Activated naive CD4-positive, alpha-beta T cell treated with anti-CD3 and anti-CD28 coated beads for 36 hours (primary cell): ENCODE data around the gene MDC1. TPM values are rescaled to one million over a fixed set of nuclear protein-coding genes. Genes with fewer than 3 reads are reported as not detected.
"Not testable (repeated sequence)": the region's sequence is repeated elsewhere in the genome, so short reads cannot be mapped to it uniquely, and the experiment has no call there.

Experiments used
- CTCF ChIA-PET: fragments of 350-600 bp; sonication (Branson Sonifier 250); formaldehyde crosslinking; loops from one replicate; lab custom pipeline; 2021; ENCODE audit warnings: antibody characterized with exemption; lab: Charles Lee
- DNase-seq: peaks from one replicate; pipeline ENCODE4 v3.0.0-alpha.2; 2020
- H3K27ac Mint-ChIP-seq: one replicate; pipeline ENCODE4 v1.8.0; 2021; ENCODE audit warnings: mild to moderate bottlenecking, mixed read lengths
- H3K27me3 Mint-ChIP-seq: one replicate; pipeline ENCODE4 v1.8.0; 2021; ENCODE audit warnings: low read depth, mixed read lengths
- H3K36me3 Mint-ChIP-seq: one replicate; pipeline ENCODE4 v1.8.0; 2021; ENCODE audit warnings: low read depth, mixed read lengths
- H3K4me1 Mint-ChIP-seq: one replicate; pipeline ENCODE4 v1.8.0; 2021; ENCODE audit warnings: low read depth, mixed read lengths
- H3K4me3 Mint-ChIP-seq: one replicate; pipeline ENCODE4 v1.8.0; 2021; ENCODE audit warnings: mild to moderate bottlenecking, moderate library complexity, mixed read lengths
- H3K9me3 Mint-ChIP-seq: one replicate; pipeline ENCODE4 v1.8.0; 2021; ENCODE audit warnings: mixed read lengths
- intact Hi-C: fragments of 100-400 bp; cut with micrococcal nuclease; formaldehyde crosslinking; loops from one replicate; pipeline ENCODE4 v1.15.1; 2023
- total RNA-seq, 2 experiments: library from RNA; stranded (reverse); gene quantifications; one replicate each; pipeline ENCODE4 v1.2.3, GENCODE V29; 2021

MDC1 gene
- total RNA-seq, 2 experiments from 2014 or later: 84.1 to 84.8 TPM

DNA sequence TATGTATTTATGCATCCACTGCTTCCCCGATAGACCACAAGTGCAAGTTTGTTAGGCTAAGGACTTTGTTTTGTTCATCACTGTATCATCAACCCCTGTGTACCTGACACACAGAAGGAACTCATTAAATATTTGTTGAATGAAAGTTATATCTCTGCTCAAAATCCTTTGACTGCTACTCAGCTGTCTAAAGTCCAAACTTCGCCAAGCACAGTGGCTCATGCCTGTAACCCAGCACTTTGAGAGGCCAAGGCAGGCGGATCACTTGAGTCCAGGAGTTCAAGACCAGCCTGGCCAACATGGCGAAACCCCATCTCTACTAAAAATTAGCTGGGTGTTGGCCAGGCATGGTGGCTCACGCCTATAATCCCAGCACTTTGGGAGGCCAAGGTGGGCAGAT lies 59.2 kb downstream of the MDC1 start:
- H3K4me3 Mint-ChIP-seq, H3K27me3 Mint-ChIP-seq, H3K4me1 Mint-ChIP-seq, H3K27ac Mint-ChIP-seq, H3K9me3 Mint-ChIP-seq, intact Hi-C loops, DNase-seq: not testable (repeated sequence)
- peaks cover 34% of the 10 kb centered on the region for H3K36me3 Mint-ChIP-seq
- CTCF ChIA-PET: interaction anchor here (1.1 kb wide), 1 partner anchor 116 kb away, joined by 3 read pairs; no protein-coding TSS in a partner anchor

GRCh38 chr6:30657454-30657853 lies 59.6 kb downstream of the MDC1 start:
- Mint-ChIP-seq H3K27ac (no peak overlapping the region), H3K9me3 (no peaks in the 10 kb centered on the region), H3K36me3 (peaks cover 31% of the 10 kb centered on the region), H3K27me3 (no peaks in the 10 kb centered on the region), H3K4me3 (no peak overlapping the region), H3K4me1 (no peaks in the 10 kb centered on the region)
- no peak for DNase-seq
- intact Hi-C loops: no loop called here
- CTCF ChIA-PET: no interaction called here

GRCh38 chr6:30656513-30656912 lies 60.6 kb downstream of the MDC1 start:
- no peaks in the 10 kb centered on the region for H3K4me1 Mint-ChIP-seq
- DNase-seq: no peak
- no peak overlapping the region for H3K4me3 Mint-ChIP-seq
- intact Hi-C loops: no loop called here
- CTCF ChIA-PET: no interaction called here
- no peaks in the 10 kb centered on the region for H3K27me3 Mint-ChIP-seq
- no peak overlapping the region for H3K27ac Mint-ChIP-seq
- H3K36me3 Mint-ChIP-seq: peaks cover 21% of the 10 kb centered on the region
- no peaks in the 10 kb centered on the region for H3K9me3 Mint-ChIP-seq

DNA sequence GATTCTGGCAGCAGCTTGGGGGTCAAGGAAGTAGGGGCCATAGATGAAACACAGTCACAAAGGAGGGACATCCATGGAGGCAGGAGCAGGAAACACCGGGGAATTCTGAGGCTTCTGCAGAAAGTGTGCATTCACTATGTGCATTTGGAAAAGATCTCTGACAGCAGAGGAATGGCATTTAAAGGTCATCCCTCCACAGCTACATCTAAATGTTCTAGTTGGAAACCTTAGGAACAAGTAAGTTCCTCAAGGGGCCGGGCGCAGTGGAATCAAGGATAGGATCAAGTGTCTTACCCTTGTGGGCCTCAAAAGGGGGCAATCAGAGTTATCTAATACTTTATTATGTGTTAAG lies 61.4 kb downstream of the MDC1 start:
- intact Hi-C loops: no loop called here
- Mint-ChIP-seq H3K36me3 (peaks cover 23% of the 10 kb centered on the region), H3K27ac (no peak overlapping the region), H3K27me3 (no peaks in the 10 kb centered on the region), H3K4me3 (no peak overlapping the region), H3K9me3 (no peaks in the 10 kb centered on the region), H3K4me1 (no peaks in the 10 kb centered on the region)
- CTCF ChIA-PET: no interaction called here
- no peak for DNase-seq

DNA sequence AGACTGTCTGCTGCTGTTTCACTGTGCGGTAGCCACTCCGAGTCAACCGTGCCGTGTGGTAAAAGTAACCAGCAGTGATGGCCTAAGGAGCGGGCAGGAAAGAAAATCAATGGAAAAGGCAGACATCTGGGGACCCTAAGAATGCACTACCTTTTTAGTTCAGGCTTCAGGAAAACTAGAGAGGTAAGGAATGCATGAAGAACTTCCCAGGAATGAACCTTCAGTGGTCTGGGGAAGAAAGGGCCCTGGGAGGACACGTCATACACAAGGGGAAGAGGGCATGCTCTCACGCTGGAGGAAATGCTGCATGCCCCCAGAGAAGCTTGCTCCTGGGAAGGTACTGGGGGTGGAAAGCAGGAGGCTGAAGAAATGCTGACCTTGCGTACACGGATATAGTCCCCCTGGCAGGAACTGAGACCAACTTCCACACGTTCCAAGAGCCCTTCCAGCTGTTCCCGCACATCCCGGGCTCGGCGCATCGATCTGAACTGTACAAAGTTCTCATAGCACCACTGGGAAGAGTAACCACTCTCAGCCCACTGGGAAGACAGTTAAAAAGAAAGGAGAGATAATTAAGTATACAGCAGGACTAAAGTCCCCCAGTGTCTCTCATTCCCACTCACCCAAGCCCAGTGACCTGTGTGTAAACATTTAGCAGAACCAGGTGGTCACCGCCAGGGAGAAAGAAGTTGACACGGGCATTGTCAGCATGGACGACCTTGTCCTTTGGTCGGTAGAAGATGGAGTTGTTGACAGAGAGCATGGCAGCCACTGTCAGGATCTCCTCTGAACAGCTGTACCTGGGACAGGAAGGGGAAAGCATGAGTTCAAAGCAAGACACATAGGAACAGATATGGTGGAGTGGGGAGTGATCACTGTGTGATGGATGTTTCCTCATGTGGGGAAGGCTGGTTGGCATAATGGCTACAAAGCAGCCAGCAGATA lies 62.0 kb downstream of the MDC1 start:
- CTCF ChIA-PET: no interaction called here
- no peak for DNase-seq
- no peaks in the 10 kb centered on the region for H3K4me1 Mint-ChIP-seq
- intact Hi-C loops: no loop called here
- peaks cover 21% of the 10 kb centered on the region for H3K36me3 Mint-ChIP-seq
- no peaks in the 10 kb centered on the region for H3K27me3 Mint-ChIP-seq
- no peaks in the 10 kb centered on the region for H3K9me3 Mint-ChIP-seq
- H3K4me3 Mint-ChIP-seq: no peak overlapping the region
- H3K27ac Mint-ChIP-seq: no peak overlapping the region

GRCh38 chr6:30651143-30651542 lies 65.9 kb downstream of the MDC1 start:
- intact Hi-C loops: no loop called here
- CTCF ChIA-PET: interaction anchor here (1.1 kb wide), 1 partner anchor 10 kb away, joined by 4 read pairs; no protein-coding TSS in a partner anchor
- Mint-ChIP-seq H3K27me3 (no peaks in the 10 kb centered on the region), H3K4me1 (peaks cover 15% of the 10 kb centered on the region), H3K4me3 (no peak overlapping the region), H3K9me3 (no peaks in the 10 kb centered on the region), H3K36me3 (peaks cover 12% of the 10 kb centered on the region), H3K27ac (no peak overlapping the region)
- DNase-seq: no peak

Other genes starting within 250 kb of the MDC1 start
- 100 to 1,000 TPM; 598 to 608 TPM for gene HLA-E, start 227.8 kb downstream of the MDC1 start, total RNA-seq
- gene GNL1, start 160.8 kb downstream of the MDC1 start, total RNA-seq: 10 to 100 TPM; 78.2 to 82.1 TPM
- 10 to 100 TPM; 21.7 to 22.0 TPM for gene PRR3, start 160.0 kb downstream of the MDC1 start, total RNA-seq
- gene ABCF1, start 145.8 kb downstream of the MDC1 start, total RNA-seq: 10 to 100 TPM; 79.5 to 82.7 TPM
- 10 to 100 TPM; 47.1 to 49.1 TPM for gene PPP1R10, start 100.0 kb downstream of the MDC1 start, total RNA-seq
- 100 to 1,000 TPM; 118 to 120 TPM for gene MRPS18B, start 99.4 kb downstream of the MDC1 start, total RNA-seq
- gene ATAT1, start 90.4 kb downstream of the MDC1 start, total RNA-seq: 1 to 10 TPM; 6.9 to 7.5 TPM
- 10 to 100 TPM; 33.6 TPM for gene C6orf136, start 70.1 kb downstream of the MDC1 start, total RNA-seq
- 10 to 100 TPM; 25.7 to 27.7 TPM for gene DHX16, start 44.3 kb downstream of the MDC1 start, total RNA-seq
- 100 to 1,000 TPM; 112 to 115 TPM for gene PPP1R18, start 30.6 kb downstream of the MDC1 start, total RNA-seq
- gene NRM, start 26.3 kb downstream of the MDC1 start, total RNA-seq: 10 to 100 TPM; 31.0 to 32.0 TPM
- gene TUBB, start 3.1 kb upstream of the MDC1 start, total RNA-seq: 1,000 to 10,000 TPM; 1,781 to 1,838 TPM
- gene FLOT1, start 25.4 kb upstream of the MDC1 start, total RNA-seq: 100 to 1,000 TPM; 162 to 173 TPM
- 10 to 100 TPM; 32.2 to 34.0 TPM for gene IER3, start 27.3 kb upstream of the MDC1 start, total RNA-seq
- 10 to 100 TPM in 1 of 2 experiments, 1 to 10 TPM in 1; 9.5 to 10.1 TPM for gene DDR1, start 167.2 kb upstream of the MDC1 start, total RNA-seq
- 10 to 100 TPM; 33.3 to 42.4 TPM for gene GTF2H4, start 190.9 kb upstream of the MDC1 start, total RNA-seq
- 10 to 100 TPM; 78.1 to 82.8 TPM for gene VARS2, start 197.0 kb upstream of the MDC1 start, total RNA-seq
- not detected for gene SFTA2, start 214.9 kb upstream of the MDC1 start, total RNA-seq
- not detected for gene MUCL3, start 223.7 kb upstream of the MDC1 start, total RNA-seq